Smooth muscle cell (in vitro differentiated cells): ENCODE measurements around the gene RFX4. TPM values are rescaled to one million over a fixed set of nuclear protein-coding genes. Genes with fewer than 3 reads are reported as not detected.

Experiments used
- DNase-seq: peaks from one replicate; lab custom pipeline; 2025; ENCODE audit not compliant: unreplicated experiment; lab: John Stamatoyannopoulos, UW
- H2AFZ ChIP-seq: fragments of 200-600 bp; sonication (generic); 2 replicates; pipeline ENCODE4 v1.6.0; 2016; ENCODE audit warnings: antibody characterized with exemption, low read depth, mild to moderate bottlenecking
- H3F3A ChIP-seq: fragments of 200-600 bp; sonication (generic); 2 replicates; pipeline ENCODE4 v1.6.0; 2017; ENCODE audit warnings: antibody characterized with exemption, low read depth
- H3K27ac ChIP-seq: fragments of 200-600 bp; sonication (generic); 2 replicates; pipeline ENCODE4 v1.5.1; 2016; ENCODE audit warnings: low read depth, mild to moderate bottlenecking
- H3K27me3 ChIP-seq: fragments of 200-600 bp; sonication (generic); 2 replicates; pipeline ENCODE4 v1.6.1; 2016; ENCODE audit warnings: low read depth, mild to moderate bottlenecking
- H3K36me3 ChIP-seq: fragments of 200-600 bp; sonication (generic); 2 replicates; pipeline ENCODE4 v1.5.1; 2016; ENCODE audit warnings: low read depth
- H3K4me1 ChIP-seq: fragments of 200-600 bp; sonication (generic); 2 replicates; pipeline ENCODE4 v1.5.1; 2016; ENCODE audit warnings: low read depth
- H3K4me2 ChIP-seq: fragments of 200-600 bp; sonication (generic); 2 replicates; pipeline ENCODE4 v1.6.0; 2016; ENCODE audit warnings: mild to moderate bottlenecking
- H3K4me3 ChIP-seq: fragments of 200-600 bp; sonication (generic); 2 replicates; pipeline ENCODE4 v1.5.1; 2016; ENCODE audit warnings: mild to moderate bottlenecking
- H3K79me2 ChIP-seq: fragments of 200-600 bp; sonication (generic); 2 replicates; pipeline ENCODE4 v1.6.0; 2016; ENCODE audit warnings: low read depth, mild to moderate bottlenecking
- H3K9ac ChIP-seq: fragments of 200-600 bp; sonication (generic); 2 replicates; pipeline ENCODE4 v1.6.0; 2016; ENCODE audit warnings: low read depth
- H3K9me3 ChIP-seq: fragments of 200-600 bp; sonication (generic); replicated peaks from 2 replicates; pipeline ENCODE4 v1.5.1; 2016; ENCODE audit warnings: low read depth
- H4K20me1 ChIP-seq: fragments of 200-600 bp; sonication (generic); 2 replicates; pipeline ENCODE4 v1.6.0; 2016; ENCODE audit warnings: low read depth
- CTCF ChIP-seq: fragments of 200-600 bp; sonication (generic); IDR thresholded peaks from 2 replicates; pipeline ENCODE4 v1.5.1; 2017; ENCODE audit warnings: borderline replicate concordance, mild to moderate bottlenecking, antibody characterized with exemption; ENCODE audit not compliant: insufficient read depth, poor library complexity, severe bottlenecking
- WGBS: methylation state at CpG from one replicate; pipeline ENCODE4 v1.1.7; 2016; ENCODE audit warnings: low lambda C conversion rate; 5-methylcytosine and 5-hydroxymethylcytosine counted together
- polyA plus RNA-seq: library from polyadenylated mRNA; unstranded; fragments of >200 nt; fragmentation: Nextera tagmentation; extraction: Ambion mirVana; gene quantifications from 2 replicates; pipeline ENCODE4 v1.2.1, GENCODE V29; 2016
- total RNA-seq: library from RNA; depleted of rRNA; stranded (reverse); fragments of >200 nt; gene quantifications from 2 replicates; pipeline ENCODE4 v1.2.3, GENCODE V29; 2014

RFX4 gene
- total and polyA plus RNA-seq, 2 experiments from 2014 or later, result not detected

GRCh38 chr12:106776897-106777296 lies 194.1 kb downstream of the RFX4 start:
- Histone ChIP-seq H2AFZ (no peak overlapping the region), H4K20me1 (peaks cover 50% of the 10 kb centered on the region), H3K27ac (no peak overlapping the region), H3K9ac (no peak overlapping the region), H3K4me1 (peaks cover 11% of the 10 kb centered on the region), H3K36me3 (no peaks in the 10 kb centered on the region), H3F3A (no peaks in the 10 kb centered on the region), H3K27me3 (no peaks in the 10 kb centered on the region), H3K79me2 (peaks cover 41% of the 10 kb centered on the region), H3K4me3 (no peak overlapping the region), H3K4me2 (no peak overlapping the region), H3K9me3 (no peaks in the 10 kb centered on the region)
- no peak for TF ChIP-seq CTCF
- no peak for DNase-seq
- 94% methylated on average over 5 of the region's 5 CpGs for WGBS

- Histone ChIP-seq H3K79me2 (peaks cover 46% of the 10 kb centered on the region), H3K4me3 (no peak overlapping the region), H3K27me3 (no peaks in the 10 kb centered on the region), H3F3A (no peaks in the 10 kb centered on the region), H2AFZ (no peak overlapping the region), H3K36me3 (no peaks in the 10 kb centered on the region), H3K9me3 (no peaks in the 10 kb centered on the region), H3K4me1 (peaks cover 8% of the 10 kb centered on the region), H3K27ac (peak overlapping the region; percentile 56), H3K4me2 (no peak overlapping the region), H4K20me1 (peaks cover 72% of the 10 kb centered on the region), H3K9ac (no peak overlapping the region)
- 8% methylated on average over 3 of the region's 3 CpGs for WGBS
- no peak for DNase-seq
- no peak for TF ChIP-seq CTCF
These were observed 197.3 kb downstream of the RFX4 start for GRCh38 chr12:106780010-106780631.

GRCh38 chr12:106782619-106783018 lies 199.8 kb downstream of the RFX4 start:
- H2AFZ ChIP-seq, result no peak overlapping the region
- H3K36me3 ChIP-seq, result no peaks in the 10 kb centered on the region
- H3K9ac ChIP-seq, result no peak overlapping the region
- no peak overlapping the region for H3K4me3 ChIP-seq
- H3K4me1 ChIP-seq, result peaks cover 3% of the 10 kb centered on the region
- no peak overlapping the region for H3K27ac ChIP-seq
- no peak for TF ChIP-seq CTCF
- H3K4me2 ChIP-seq, result no peak overlapping the region
- no peaks in the 10 kb centered on the region for H3F3A ChIP-seq
- peaks cover 22% of the 10 kb centered on the region for H3K79me2 ChIP-seq
- DNase-seq, result no peak
- H3K9me3 ChIP-seq, result no peaks in the 10 kb centered on the region
- peaks cover 64% of the 10 kb centered on the region for H4K20me1 ChIP-seq
- WGBS, result 85% methylated on average over 1 of the region's 1 CpG
- no peaks in the 10 kb centered on the region for H3K27me3 ChIP-seq

- Histone ChIP-seq H3K36me3 (no peaks in the 10 kb centered on the region), H3K4me3 (no peak overlapping the region), H3K27ac (no peak overlapping the region), H3K9me3 (no peaks in the 10 kb centered on the region), H3F3A (no peaks in the 10 kb centered on the region), H3K9ac (no peak overlapping the region), H4K20me1 (peaks cover 55% of the 10 kb centered on the region), H3K4me1 (peaks cover 3% of the 10 kb centered on the region), H3K79me2 (peaks cover 22% of the 10 kb centered on the region), H3K4me2 (no peak overlapping the region), H3K27me3 (no peaks in the 10 kb centered on the region), H2AFZ (no peak overlapping the region)
- TF ChIP-seq CTCF, result no peak
- WGBS, result 92% methylated on average over 5 of the region's 5 CpGs
- DNase-seq, result no peak
These were observed 200.7 kb downstream of the RFX4 start for GRCh38 chr12:106783515-106783914.
